HUDEP-2 (cell line): ENCODE results near the gene TRAF5.

Source experiments
- DNase-seq, 76 experiments: peaks; one replicate each; lab custom pipeline; 2025; ENCODE audit not compliant: unreplicated experiment in 76 of 76; lab: John Stamatoyannopoulos, UW

Gene TRAF5

GRCh38 chr1:211327346-211327921 lies 801 bp downstream of the TRAF5 start:
- peak in 58 of 76 experiments; percentile 8 to 69 (median 38) for DNase-seq

GRCh38 chr1:211328084-211328694 lies 1.6 kb downstream of the TRAF5 start:
- DNase-seq, result no peak

GRCh38 chr1:211328866-211329475 lies 2.3 kb downstream of the TRAF5 start:
- no peak for DNase-seq

GRCh38 chr1:211329764-211330201 lies 3.1 kb downstream of the TRAF5 start:
- DNase-seq, result no peak

GRCh38 chr1:211330282-211330936 lies 3.8 kb downstream of the TRAF5 start:
- DNase-seq, result no peak

GRCh38 chr1:211331011-211331709 lies 4.5 kb downstream of the TRAF5 start:
- no peak for DNase-seq

- DNase-seq, result no peak
Measured at GRCh38 chr1:211332036-211332616, 5.5 kb downstream of the TRAF5 start.

- no peak for DNase-seq
Measured at GRCh38 chr1:211332830-211333229, 6.2 kb downstream of the TRAF5 start.

GRCh38 chr1:211333906-211334305 lies 7.3 kb downstream of the TRAF5 start:
- no peak for DNase-seq

GRCh38 chr1:211334986-211335385 lies 8.4 kb downstream of the TRAF5 start:
- peak in 2 of 76 experiments; percentile 13 to 25 for DNase-seq

GRCh38 chr1:211335522-211336157 lies 9.0 kb downstream of the TRAF5 start:
- no peak for DNase-seq

- no peak for DNase-seq
Measured at GRCh38 chr1:211336161-211336560, 9.5 kb downstream of the TRAF5 start.

GRCh38 chr1:211336775-211337174 lies 10.1 kb downstream of the TRAF5 start:
- no peak for DNase-seq

GRCh38 chr1:211337430-211338223 lies 11.0 kb downstream of the TRAF5 start:
- DNase-seq, result no peak

GRCh38 chr1:211338224-211338620 lies 11.6 kb downstream of the TRAF5 start:
- no peak for DNase-seq

- DNase-seq, result no peak
Measured at GRCh38 chr1:211339631-211340041, 13.0 kb downstream of the TRAF5 start.

- DNase-seq, result no peak
Measured at GRCh38 chr1:211340622-211341507, 14.2 kb downstream of the TRAF5 start.

- no peak for DNase-seq
Measured at GRCh38 chr1:211341999-211342398, 15.4 kb downstream of the TRAF5 start.
